ENCODE data around the gene NOL7. TPM values are rescaled to one million over a fixed set of nuclear protein-coding genes. Genes with fewer than 3 reads are reported as not detected.

The NOL7 gene
- total and polyA plus RNA-seq, 2 donors (not counting 3 experiments of a cell fraction or from before 2014, with no cell fraction given): 36.3 to 80.0 TPM

DNA sequence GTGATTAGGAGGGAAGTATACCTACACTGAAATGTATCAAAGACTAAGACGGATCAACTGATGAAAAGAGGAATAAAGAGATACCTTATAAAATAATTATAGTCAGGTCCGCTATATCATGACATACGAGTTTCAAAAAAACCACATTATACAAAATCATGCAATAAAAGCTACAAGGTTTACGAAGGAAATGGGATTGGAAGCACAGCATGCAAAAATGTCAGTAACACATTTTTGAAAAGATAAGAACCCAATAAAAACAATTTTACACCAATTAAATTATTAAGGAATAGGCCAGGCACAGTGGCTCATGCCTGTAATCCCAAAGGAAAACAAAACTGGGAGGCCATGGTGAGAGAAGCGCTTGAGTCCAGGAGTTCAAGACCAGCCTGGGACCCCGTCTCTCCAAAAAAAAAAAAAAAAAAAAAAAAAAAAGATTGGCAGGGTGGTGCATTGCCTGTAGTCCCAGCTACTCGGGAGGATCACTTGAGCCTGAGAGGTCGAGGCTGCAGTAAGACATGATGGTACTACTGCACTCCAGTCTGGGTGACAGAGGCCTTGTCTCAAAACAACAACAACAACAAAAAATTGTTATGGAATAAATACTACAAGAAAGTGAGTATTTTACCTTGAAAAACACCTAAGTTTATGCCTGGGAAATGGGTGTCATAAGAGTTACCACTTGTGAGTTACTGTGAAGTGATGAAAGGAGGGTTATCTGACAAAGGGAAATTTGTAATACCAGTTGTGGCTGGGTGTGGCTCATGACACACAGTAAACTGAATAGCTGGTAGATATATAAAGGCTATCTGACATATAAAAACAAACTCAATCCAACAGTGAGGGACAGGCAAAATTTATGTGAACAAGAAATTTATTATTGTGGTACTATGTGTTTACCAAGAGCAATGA, 51.3 kb downstream of the NOL7 start:
- TF ChIP-seq, protein P1, sequence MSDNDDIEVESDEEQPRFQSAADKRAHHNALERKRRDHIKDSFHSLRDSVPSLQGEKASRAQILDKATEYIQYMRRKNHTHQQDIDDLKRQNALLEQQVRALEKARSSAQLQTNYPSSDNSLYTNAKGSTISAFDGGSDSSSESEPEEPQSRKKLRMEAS (IDR thresholded peaks at IDR 0.05; ENCODE audit: insufficient read depth, insufficient read length): no peak
- no peak for TF ChIP-seq MYC (IDR thresholded peaks at IDR 0.05; ENCODE audit: low read depth, low read length)
- TF ChIP-seq EZH2 (IDR thresholded peaks at IDR 0.05; ENCODE audit: borderline replicate concordance, low read depth, low read length, severe bottlenecking): no peak
- no peak for TF ChIP-seq JUN (IDR thresholded peaks at IDR 0.05; ENCODE audit: borderline replicate concordance, insufficient read depth, insufficient read length, low read depth)
- ChIA-PET POLR2A (no interaction called here), CTCF (no interaction called here)
- Histone ChIP-seq H3K36me3 (ENCODE audit: control insufficient read depth in 2 of 2, extremely low read depth in 1 of 2, insufficient read depth in 2 of 2, low read length in 2 of 2) (no peaks in the 10 kb centered on the region), H3K9ac (replicated peaks; ENCODE audit: extremely low read depth, insufficient read depth, low read length) (no peak overlapping the region), H3K9me1 (replicated peaks; ENCODE audit: control insufficient read depth, extremely low read depth, insufficient read depth, low read length) (no peaks in the 10 kb centered on the region), H3K27me3 (ENCODE audit: control insufficient read depth in 2 of 2, insufficient read depth in 2 of 2, low read length in 2 of 2) (no peaks in the 10 kb centered on the region), H3K27ac (ENCODE audit: insufficient read depth, low read depth, low read length) (no peak overlapping the region), H3K4me3 (replicated peaks in 1 of 3; ENCODE audit: insufficient read depth in 1 of 3, low read depth in 1 of 3, low read length in 3 of 3) (no peak overlapping the region), H4K20me1 (replicated peaks; ENCODE audit: control insufficient read depth, extremely low read depth, insufficient read depth, low read length) (peaks cover 9% of the 10 kb centered on the region), H2AFZ (ENCODE audit: low read depth, low read length) (no peak overlapping the region), H3K9me3 (replicated peaks; ENCODE audit: control insufficient read depth, insufficient read depth, low read length) (no peaks in the 10 kb centered on the region), H3K79me2 (ENCODE audit: control insufficient read depth, insufficient read depth, low read length) (peaks cover 92% of the 10 kb centered on the region), H3K4me1 (ENCODE audit: control insufficient read depth, extremely low read depth, insufficient read depth, low read length) (no peaks in the 10 kb centered on the region), H3K4me2 (ENCODE audit: insufficient read depth, low read length) (no peak overlapping the region)
- no TSS peak for BruUV-seq (replicated peaks)
- dilution Hi-C loops (cut with MboI; ENCODE audit: extremely low pct_ligation_motif_present, low sequenced_read_pairs): no loop called here
- FAIRE-seq (no peak), DNase-seq (ENCODE audit: low read depth, low spot score) (no peak)
- intact Hi-C loops (cut with micrococcal nuclease): no loop called here

DNA sequence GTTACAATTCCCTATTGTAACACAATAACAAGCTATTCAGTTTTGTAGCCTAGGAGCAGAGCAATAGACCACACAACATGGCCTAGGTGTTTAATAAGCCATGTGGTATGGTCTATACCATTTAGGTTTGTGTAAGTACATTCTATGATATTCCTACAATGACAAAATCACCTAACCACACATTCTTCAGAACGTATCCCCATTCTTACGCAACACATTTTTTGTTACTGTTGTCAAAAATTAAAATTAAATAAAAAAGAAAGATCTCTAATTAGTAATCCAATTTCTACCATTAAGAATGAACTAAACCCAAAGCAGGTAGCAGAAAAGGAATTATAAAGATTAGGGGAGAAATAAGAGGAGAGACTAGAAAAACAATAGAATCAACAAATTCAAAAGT, 52.5 kb downstream of the NOL7 start:
- intact Hi-C loops (cut with micrococcal nuclease): no loop called here
- peaks cover 16% of the 10 kb centered on the region for H4K20me1 ChIP-seq (replicated peaks; ENCODE audit: control insufficient read depth, extremely low read depth, insufficient read depth, low read length)

More for the DNA sequence above, 52.5 kb downstream of the NOL7 start:
- Histone ChIP-seq H3K36me3 (ENCODE audit: control insufficient read depth in 2 of 2, extremely low read depth in 1 of 2, insufficient read depth in 2 of 2, low read length in 2 of 2) (no peaks in the 10 kb centered on the region), H3K27ac (ENCODE audit: insufficient read depth, low read depth, low read length) (no peak overlapping the region), H3K27me3 (ENCODE audit: control insufficient read depth in 2 of 2, insufficient read depth in 2 of 2, low read length in 2 of 2) (no peaks in the 10 kb centered on the region), H3K9me3 (replicated peaks; ENCODE audit: control insufficient read depth, insufficient read depth, low read length) (no peaks in the 10 kb centered on the region), H3K9ac (replicated peaks; ENCODE audit: extremely low read depth, insufficient read depth, low read length) (no peak overlapping the region), H3K79me2 (ENCODE audit: control insufficient read depth, insufficient read depth, low read length) (peaks cover 92% of the 10 kb centered on the region), H3K4me1 (ENCODE audit: control insufficient read depth, extremely low read depth, insufficient read depth, low read length) (no peaks in the 10 kb centered on the region), H3K4me3 (replicated peaks in 1 of 3; ENCODE audit: insufficient read depth in 1 of 3, low read depth in 1 of 3, low read length in 3 of 3) (no peak overlapping the region), H2AFZ (ENCODE audit: low read depth, low read length) (no peak overlapping the region), H3K9me1 (replicated peaks; ENCODE audit: control insufficient read depth, extremely low read depth, insufficient read depth, low read length) (no peaks in the 10 kb centered on the region), H3K4me2 (ENCODE audit: insufficient read depth, low read length) (no peak overlapping the region)
- dilution Hi-C loops (cut with MboI; ENCODE audit: extremely low pct_ligation_motif_present, low sequenced_read_pairs): no loop called here
- ChIA-PET CTCF (interaction anchor here (1.3 to 1.8 kb wide), 2 partner anchors 9 to 52 kb away, joined by 3 to 5 read pairs; partner anchors contain the start of gene NOL7), POLR2A (no interaction called here)
- BruUV-seq (replicated peaks): no TSS peak
- FAIRE-seq: no peak
- no peak for DNase-seq (ENCODE audit: low read depth, low spot score)
- TF ChIP-seq POLR2AphosphoS5 (IDR thresholded peaks at IDR 0.05; ENCODE audit: insufficient read depth, low read depth, low read length): no peak
- TF ChIP-seq FOS (IDR thresholded peaks at IDR 0.05; ENCODE audit: borderline replicate concordance, insufficient read depth, low read length): no peak
- no peak for TF ChIP-seq GATA2 (IDR thresholded peaks at IDR 0.05; ENCODE audit: insufficient read depth, insufficient read length, low read depth, low read length)
- no peak for TF ChIP-seq JUN (IDR thresholded peaks at IDR 0.05; ENCODE audit: borderline replicate concordance, insufficient read depth, insufficient read length, low read depth)
- no peak for TF ChIP-seq POLR2A (IDR thresholded peaks at IDR 0.05; ENCODE audit: low read depth, low read length)
- no peak for TF ChIP-seq EZH2 (IDR thresholded peaks at IDR 0.05; ENCODE audit: borderline replicate concordance, low read depth, low read length, severe bottlenecking)
- TF ChIP-seq, protein P1 (IDR thresholded peaks at IDR 0.05; ENCODE audit: insufficient read depth, insufficient read length): no peak
- no peak for TF ChIP-seq CTCF (IDR thresholded peaks at IDR 0.05; ENCODE audit: extremely low read depth in 1 of 2, insufficient read depth in 1 of 2, low read depth in 1 of 2, low read length in 2 of 2)
- TF ChIP-seq MYC (IDR thresholded peaks at IDR 0.05; ENCODE audit: low read depth, low read length): no peak
